Effector memory CD4-positive, alpha-beta T cell (primary cell): ENCODE results near the gene SMAP2.

Experiments used
- DNase-seq, 3 donors: peaks; one replicate each; pipeline ENCODE4 v3.0.0-alpha.2; 2020
- H3K27ac ChIP-seq: 2 replicates; pipeline ENCODE4 v1.7.0; 2013; ENCODE audit warnings: mild to moderate bottlenecking, low read length, moderate library complexity; ENCODE audit not compliant: insufficient read depth, poor library complexity, severe bottlenecking
- H3K27me3 ChIP-seq: replicated peaks from 2 replicates; pipeline ENCODE4 v1.7.0; 2013; ENCODE audit warnings: mild to moderate bottlenecking, low read length; ENCODE audit not compliant: insufficient read depth, control insufficient read depth, poor library complexity, severe bottlenecking
- H3K36me3 ChIP-seq: 2 replicates; pipeline ENCODE4 v1.7.0; 2013; ENCODE audit warnings: mild to moderate bottlenecking, low read length, moderate library complexity; ENCODE audit not compliant: control insufficient read depth, insufficient read depth
- H3K4me1 ChIP-seq: 2 replicates; pipeline ENCODE4 v1.7.0; 2013; ENCODE audit warnings: low read length, mild to moderate bottlenecking; ENCODE audit not compliant: control insufficient read depth, insufficient read depth, poor library complexity, severe bottlenecking
- H3K4me3 ChIP-seq: 2 replicates; pipeline ENCODE4 v1.7.0; 2013; ENCODE audit warnings: low read length, low read depth, mild to moderate bottlenecking; ENCODE audit not compliant: insufficient read depth, poor library complexity, severe bottlenecking
- H3K9me3 ChIP-seq: 2 replicates; pipeline ENCODE4 v1.7.0; 2013; ENCODE audit warnings: mild to moderate bottlenecking, low read length, moderate library complexity; ENCODE audit not compliant: control insufficient read depth

The SMAP2 gene

GRCh38 chr1:40432644-40433390, 59.3 kb downstream of the SMAP2 start:
- DNase-seq: no peak

GRCh38 chr1:40435471-40435870, 61.9 kb downstream of the SMAP2 start:
- no peak for DNase-seq
- Histone ChIP-seq H3K27me3 (no peaks in the 10 kb centered on the region), H3K4me1 (no peaks in the 10 kb centered on the region), H3K9me3 (no peaks in the 10 kb centered on the region), H3K36me3 (no peaks in the 10 kb centered on the region), H3K4me3 (no peak overlapping the region), H3K27ac (no peak overlapping the region)

More at GRCh38 chr1:40432644-40433390, 59.3 kb downstream of the SMAP2 start:
- Histone ChIP-seq H3K4me3 (no peak overlapping the region), H3K27me3 (no peaks in the 10 kb centered on the region), H3K4me1 (no peaks in the 10 kb centered on the region), H3K9me3 (no peaks in the 10 kb centered on the region), H3K36me3 (no peaks in the 10 kb centered on the region), H3K27ac (no peak overlapping the region)

- H3K36me3 ChIP-seq: no peaks in the 10 kb centered on the region
- H3K27ac ChIP-seq: no peak overlapping the region
- H3K9me3 ChIP-seq: no peaks in the 10 kb centered on the region
- no peak for DNase-seq
- H3K4me3 ChIP-seq: no peak overlapping the region
- no peaks in the 10 kb centered on the region for H3K4me1 ChIP-seq
- H3K27me3 ChIP-seq: no peaks in the 10 kb centered on the region
These were observed 62.3 kb downstream of the SMAP2 start for GRCh38 chr1:40435876-40436275.

- DNase-seq: peak in 1 of 3 donors; percentile 5
- Histone ChIP-seq H3K4me3 (no peak overlapping the region), H3K27me3 (no peaks in the 10 kb centered on the region), H3K36me3 (no peaks in the 10 kb centered on the region), H3K9me3 (no peaks in the 10 kb centered on the region), H3K27ac (no peak overlapping the region), H3K4me1 (no peaks in the 10 kb centered on the region)
These were observed 65.0 kb downstream of the SMAP2 start for GRCh38 chr1:40438391-40439015.

GRCh38 chr1:40439247-40439646, 65.7 kb downstream of the SMAP2 start:
- Histone ChIP-seq H3K9me3 (no peaks in the 10 kb centered on the region), H3K27ac (no peak overlapping the region), H3K27me3 (no peaks in the 10 kb centered on the region), H3K36me3 (no peaks in the 10 kb centered on the region), H3K4me3 (no peak overlapping the region), H3K4me1 (no peaks in the 10 kb centered on the region)
- no peak for DNase-seq

- peaks cover 7% of the 10 kb centered on the region for H3K4me1 ChIP-seq
- DNase-seq: peak; percentile 71 to 81 (median 76)
- H3K27me3 ChIP-seq: no peaks in the 10 kb centered on the region
- peak within 1 kb of the TSS; percentile 77 for H3K27ac ChIP-seq
- H3K4me3 ChIP-seq: peak within 1 kb of the TSS; percentile 66
- H3K9me3 ChIP-seq: no peaks in the 10 kb centered on the region
- peaks cover 3% of the 10 kb centered on the region for H3K36me3 ChIP-seq
These were observed 76.4 kb downstream of the SMAP2 start, which contains the start of gene ZFP69B for GRCh38 chr1:40449684-40450494. Gene ZFP69B (plus strand): TSS chr1:40450476. CDS start chr1:40450962, 486 bp downstream.

- peak overlapping the region; percentile 77 for H3K27ac ChIP-seq
- no peaks in the 10 kb centered on the region for H3K9me3 ChIP-seq
- H3K27me3 ChIP-seq: no peaks in the 10 kb centered on the region
- peak overlapping the region; percentile 66 for H3K4me3 ChIP-seq
- H3K4me1 ChIP-seq: peaks cover 7% of the 10 kb centered on the region
- H3K36me3 ChIP-seq: peaks cover 8% of the 10 kb centered on the region
- peak; percentile 36 to 74 (median 66) for DNase-seq
These were observed 77.1 kb downstream of the SMAP2 start for GRCh38 chr1:40450495-40451237.

GRCh38 chr1:40451238-40451585, 77.7 kb downstream of the SMAP2 start:
- Histone ChIP-seq H3K27ac (peak overlapping the region; percentile 53), H3K36me3 (peaks cover 8% of the 10 kb centered on the region), H3K4me3 (no peak overlapping the region), H3K9me3 (no peaks in the 10 kb centered on the region), H3K27me3 (no peaks in the 10 kb centered on the region), H3K4me1 (peaks cover 7% of the 10 kb centered on the region)
- no peak for DNase-seq

- Histone ChIP-seq H3K9me3 (peaks cover 14% of the 10 kb centered on the region), H3K4me3 (no peak overlapping the region), H3K4me1 (peaks cover 7% of the 10 kb centered on the region), H3K27ac (no peak overlapping the region), H3K27me3 (no peaks in the 10 kb centered on the region), H3K36me3 (peaks cover 33% of the 10 kb centered on the region)
- DNase-seq: no peak
These were observed 81.3 kb downstream of the SMAP2 start for GRCh38 chr1:40454873-40455272.
